ENCODE results near the gene LAPTM4A. TPM values are rescaled to one million over a fixed set of nuclear protein-coding genes. Genes with fewer than 3 reads are reported as not detected.

Gene LAPTM4A
- total RNA-seq, 1 donor from 2014 or later = 60.0 TPM

- DNase-seq (ENCODE audit: low read depth) (no peak), FAIRE-seq (no peak)
Observed at GRCh38 chr2:20016346-20016745, 35.1 kb downstream of the LAPTM4A start.

GRCh38 chr2:20015482-20016083, 35.8 kb downstream of the LAPTM4A start:
- FAIRE-seq (no peak), DNase-seq (ENCODE audit: low read depth) (peak; percentile 54)
- peak; percentile 36 for TF ChIP-seq CTCF (IDR thresholded peaks at IDR 0.05; ENCODE audit: insufficient read depth, low read length, severe bottlenecking)
- Histone ChIP-seq H3K4me3 (ENCODE audit: low read depth, low read length) (no peak overlapping the region), H3K36me3 (ENCODE audit: control insufficient read depth, insufficient read depth, low read length) (no peaks in the 10 kb centered on the region), H3K27me3 (ENCODE audit: control insufficient read depth, insufficient read depth, low read length) (no peaks in the 10 kb centered on the region)

More at GRCh38 chr2:20016346-20016745, 35.1 kb downstream of the LAPTM4A start:
- no peak for TF ChIP-seq CTCF (IDR thresholded peaks at IDR 0.05; ENCODE audit: insufficient read depth, low read length, severe bottlenecking)
- Histone ChIP-seq H3K4me3 (ENCODE audit: low read depth, low read length) (no peak overlapping the region), H3K36me3 (ENCODE audit: control insufficient read depth, insufficient read depth, low read length) (no peaks in the 10 kb centered on the region), H3K27me3 (ENCODE audit: control insufficient read depth, insufficient read depth, low read length) (no peaks in the 10 kb centered on the region)

- TF ChIP-seq CTCF (IDR thresholded peaks at IDR 0.05; ENCODE audit: insufficient read depth, low read length, severe bottlenecking) = no peak
- Histone ChIP-seq H3K36me3 (ENCODE audit: control insufficient read depth, insufficient read depth, low read length) (no peaks in the 10 kb centered on the region), H3K4me3 (ENCODE audit: low read depth, low read length) (peak overlapping the region; percentile 42), H3K27me3 (ENCODE audit: control insufficient read depth, insufficient read depth, low read length) (no peaks in the 10 kb centered on the region)
- no peak for DNase-seq (ENCODE audit: low read depth)
- FAIRE-seq = no peak
Observed at GRCh38 chr2:20013126-20013849, 38.1 kb downstream of the LAPTM4A start.

GRCh38 chr2:20012282-20013125, 38.9 kb downstream of the LAPTM4A start, which contains the start of gene MATN3:
Gene MATN3 (minus strand): TSS chr2:20012668. CDS start chr2:20012631, 37 bp downstream.
- Histone ChIP-seq H3K27me3 (ENCODE audit: control insufficient read depth, insufficient read depth, low read length) (no peaks in the 10 kb centered on the region), H3K4me3 (ENCODE audit: low read depth, low read length) (peak within 1 kb of the TSS; percentile 42), H3K36me3 (ENCODE audit: control insufficient read depth, insufficient read depth, low read length) (no peaks in the 10 kb centered on the region)
- DNase-seq (ENCODE audit: low read depth) (no peak), FAIRE-seq (no peak)
- no peak for TF ChIP-seq CTCF (IDR thresholded peaks at IDR 0.05; ENCODE audit: insufficient read depth, low read length, severe bottlenecking)

GRCh38 chr2:20012032-20012281, 39.5 kb downstream of the LAPTM4A start:
- no peak for DNase-seq (ENCODE audit: low read depth)
- TF ChIP-seq CTCF (IDR thresholded peaks at IDR 0.05; ENCODE audit: insufficient read depth, low read length, severe bottlenecking) = no peak
- no peaks in the 10 kb centered on the region for H3K36me3 ChIP-seq (ENCODE audit: control insufficient read depth, insufficient read depth, low read length)
- no peaks in the 10 kb centered on the region for H3K27me3 ChIP-seq (ENCODE audit: control insufficient read depth, insufficient read depth, low read length)
- H3K4me3 ChIP-seq (ENCODE audit: low read depth, low read length) = peak overlapping the region; percentile 42
- FAIRE-seq = no peak
